ENCODE measurements around the gene CAMK1D. TPM values are rescaled to one million over a fixed set of nuclear protein-coding genes. Genes with fewer than 3 reads are reported as not detected.
"Not testable (repeated sequence)": the region's sequence is repeated elsewhere in the genome, so short reads cannot be mapped to it uniquely, and the experiment has no call there.

CAMK1D gene
- total RNA-seq, 6 experiments from 2014 or later, result 0.34 to 1.4 (median 0.43) TPM

DNA sequence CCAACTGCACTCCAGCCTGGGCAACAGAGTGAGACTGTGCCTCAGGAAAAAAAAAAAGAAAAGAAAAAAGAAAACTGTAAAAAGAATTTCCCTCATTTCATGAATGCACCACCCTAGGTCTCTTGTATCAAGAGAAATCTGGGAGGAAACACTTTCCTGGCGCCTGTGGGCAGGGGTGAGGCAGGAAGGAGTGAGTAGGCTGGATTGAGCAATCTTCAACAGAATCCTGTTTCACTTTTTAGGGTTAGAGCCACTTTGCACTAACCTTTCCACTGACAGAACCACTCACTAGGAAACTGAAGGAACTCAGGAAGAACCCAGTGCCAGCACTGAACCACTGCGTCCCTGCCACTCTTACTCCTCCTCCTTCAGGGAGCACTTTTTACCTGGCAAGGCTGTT, 370.0 kb downstream of the CAMK1D start:
- no peaks in the 10 kb centered on the region for H3K9me3 Mint-ChIP-seq
- no peak overlapping the region for H3K27ac Mint-ChIP-seq
- peaks cover 25% of the 10 kb centered on the region for H3K4me1 Mint-ChIP-seq (ENCODE audit: low read depth)
- no peak overlapping the region for H3K4me3 Mint-ChIP-seq
- DNase-seq, result no peak
- peaks cover 7% of the 10 kb centered on the region for H3K27me3 Mint-ChIP-seq (ENCODE audit: insufficient read depth)
- TF ChIP-seq, protein P1, sequence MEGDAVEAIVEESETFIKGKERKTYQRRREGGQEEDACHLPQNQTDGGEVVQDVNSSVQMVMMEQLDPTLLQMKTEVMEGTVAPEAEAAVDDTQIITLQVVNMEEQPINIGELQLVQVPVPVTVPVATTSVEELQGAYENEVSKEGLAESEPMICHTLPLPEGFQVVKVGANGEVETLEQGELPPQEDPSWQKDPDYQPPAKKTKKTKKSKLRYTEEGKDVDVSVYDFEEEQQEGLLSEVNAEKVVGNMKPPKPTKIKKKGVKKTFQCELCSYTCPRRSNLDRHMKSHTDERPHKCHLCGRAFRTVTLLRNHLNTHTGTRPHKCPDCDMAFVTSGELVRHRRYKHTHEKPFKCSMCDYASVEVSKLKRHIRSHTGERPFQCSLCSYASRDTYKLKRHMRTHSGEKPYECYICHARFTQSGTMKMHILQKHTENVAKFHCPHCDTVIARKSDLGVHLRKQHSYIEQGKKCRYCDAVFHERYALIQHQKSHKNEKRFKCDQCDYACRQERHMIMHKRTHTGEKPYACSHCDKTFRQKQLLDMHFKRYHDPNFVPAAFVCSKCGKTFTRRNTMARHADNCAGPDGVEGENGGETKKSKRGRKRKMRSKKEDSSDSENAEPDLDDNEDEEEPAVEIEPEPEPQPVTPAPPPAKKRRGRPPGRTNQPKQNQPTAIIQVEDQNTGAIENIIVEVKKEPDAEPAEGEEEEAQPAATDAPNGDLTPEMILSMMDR (IDR thresholded peaks at IDR 0.05), result no peak
- H3K36me3 Mint-ChIP-seq (ENCODE audit: low read depth), result no peaks in the 10 kb centered on the region

DNA sequence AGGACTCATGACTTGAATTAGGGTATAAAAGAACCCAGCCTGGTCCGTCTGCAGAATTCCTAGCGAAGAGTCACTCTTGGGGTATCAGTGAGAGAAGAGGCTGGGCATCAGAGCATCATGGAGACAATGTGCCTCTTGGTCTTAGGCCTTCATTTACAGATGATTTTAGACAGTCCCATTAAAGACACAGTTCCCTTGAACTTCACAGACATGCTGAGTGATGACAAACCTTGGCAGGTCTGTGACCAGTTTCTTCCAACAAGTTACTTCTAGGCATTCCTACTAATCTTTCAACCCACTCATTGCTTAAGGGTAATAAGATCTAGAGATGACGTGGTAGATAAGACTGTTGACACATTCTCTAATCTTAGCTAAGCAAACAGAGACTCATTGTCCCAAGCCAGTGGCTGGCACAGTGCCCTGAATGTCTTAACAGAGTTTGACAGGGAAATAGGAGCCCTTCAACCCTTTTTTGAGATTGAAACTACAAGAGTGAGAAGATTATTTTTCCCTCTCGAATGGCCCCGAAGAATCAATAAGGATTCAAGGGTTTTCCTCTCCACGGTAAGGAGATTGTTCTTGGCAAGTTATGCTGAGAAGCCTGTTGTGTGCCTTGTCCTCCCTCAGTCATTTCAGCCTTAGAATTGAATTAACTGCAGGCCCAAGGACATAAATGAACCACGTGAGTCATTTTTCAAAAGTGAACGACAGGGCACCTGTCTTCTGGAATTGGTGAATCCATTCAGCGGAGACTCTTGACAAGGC, 371.1 kb downstream of the CAMK1D start:
- TF ChIP-seq, protein P1 (IDR thresholded peaks at IDR 0.05), result no peak
- H3K9me3 Mint-ChIP-seq, result no peaks in the 10 kb centered on the region
- H3K36me3 Mint-ChIP-seq (ENCODE audit: low read depth), result no peaks in the 10 kb centered on the region
- peaks cover 25% of the 10 kb centered on the region for H3K4me1 Mint-ChIP-seq (ENCODE audit: low read depth)
- peaks cover 5% of the 10 kb centered on the region for H3K27me3 Mint-ChIP-seq (ENCODE audit: insufficient read depth)
- no peak overlapping the region for H3K4me3 Mint-ChIP-seq
- peak; percentile 74 for DNase-seq
- H3K27ac Mint-ChIP-seq, result no peak overlapping the region

DNA sequence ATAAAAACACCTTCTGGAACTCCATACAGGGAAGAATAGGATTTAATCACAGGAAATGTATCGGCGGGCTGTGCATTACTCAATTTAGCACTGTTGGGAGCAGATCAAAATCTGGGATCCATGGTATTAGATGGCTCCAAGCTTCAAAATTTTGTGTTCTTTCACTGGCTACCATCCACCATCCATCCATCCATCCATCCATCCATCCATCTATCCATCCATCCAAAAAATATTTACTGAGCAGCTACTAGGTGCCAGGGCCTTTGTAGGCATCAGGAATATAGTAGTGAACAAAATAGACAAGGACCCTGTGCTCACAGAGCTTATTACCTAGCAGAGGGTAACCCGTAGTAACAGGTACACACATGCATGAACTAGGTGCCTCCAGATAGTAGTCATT, 372.0 kb downstream of the CAMK1D start:
- H3K27ac Mint-ChIP-seq, result no peak overlapping the region
- H3K27me3 Mint-ChIP-seq (ENCODE audit: insufficient read depth), result peaks cover 2% of the 10 kb centered on the region
- no peak overlapping the region for H3K4me3 Mint-ChIP-seq
- no peak for DNase-seq
- TF ChIP-seq, protein P1 (IDR thresholded peaks at IDR 0.05), result no peak
- H3K4me1 Mint-ChIP-seq (ENCODE audit: low read depth), result peaks cover 25% of the 10 kb centered on the region
- H3K36me3 Mint-ChIP-seq (ENCODE audit: low read depth), result no peaks in the 10 kb centered on the region
- H3K9me3 Mint-ChIP-seq, result no peaks in the 10 kb centered on the region

DNA sequence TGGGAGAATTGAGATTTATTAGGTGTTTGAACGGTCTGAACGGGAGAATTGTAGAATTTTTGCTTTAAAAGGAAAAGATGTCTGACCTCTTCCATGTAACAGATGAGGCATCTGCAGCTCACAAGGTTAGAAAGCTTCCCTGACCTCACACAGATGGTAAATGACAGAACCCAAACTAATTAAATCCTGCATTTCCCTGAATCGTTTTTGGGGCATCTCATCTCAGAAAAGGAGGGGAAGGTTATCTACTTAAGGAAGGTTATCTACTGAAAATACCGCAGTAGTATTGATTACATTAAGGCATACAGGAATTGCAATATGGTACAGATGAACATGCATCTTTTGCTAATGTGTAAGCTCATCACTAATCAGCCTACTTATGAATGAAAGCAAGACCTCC, 373.9 kb downstream of the CAMK1D start:
- TF ChIP-seq, protein P1 (IDR thresholded peaks at IDR 0.05), result no peak
- Mint-ChIP-seq H3K36me3 (ENCODE audit: low read depth) (no peaks in the 10 kb centered on the region), H3K27me3 (ENCODE audit: insufficient read depth) (peaks cover 3% of the 10 kb centered on the region), H3K9me3 (no peaks in the 10 kb centered on the region), H3K27ac (no peak overlapping the region), H3K4me1 (ENCODE audit: low read depth) (peaks cover 25% of the 10 kb centered on the region), H3K4me3 (no peak overlapping the region)
- no peak for DNase-seq

DNA sequence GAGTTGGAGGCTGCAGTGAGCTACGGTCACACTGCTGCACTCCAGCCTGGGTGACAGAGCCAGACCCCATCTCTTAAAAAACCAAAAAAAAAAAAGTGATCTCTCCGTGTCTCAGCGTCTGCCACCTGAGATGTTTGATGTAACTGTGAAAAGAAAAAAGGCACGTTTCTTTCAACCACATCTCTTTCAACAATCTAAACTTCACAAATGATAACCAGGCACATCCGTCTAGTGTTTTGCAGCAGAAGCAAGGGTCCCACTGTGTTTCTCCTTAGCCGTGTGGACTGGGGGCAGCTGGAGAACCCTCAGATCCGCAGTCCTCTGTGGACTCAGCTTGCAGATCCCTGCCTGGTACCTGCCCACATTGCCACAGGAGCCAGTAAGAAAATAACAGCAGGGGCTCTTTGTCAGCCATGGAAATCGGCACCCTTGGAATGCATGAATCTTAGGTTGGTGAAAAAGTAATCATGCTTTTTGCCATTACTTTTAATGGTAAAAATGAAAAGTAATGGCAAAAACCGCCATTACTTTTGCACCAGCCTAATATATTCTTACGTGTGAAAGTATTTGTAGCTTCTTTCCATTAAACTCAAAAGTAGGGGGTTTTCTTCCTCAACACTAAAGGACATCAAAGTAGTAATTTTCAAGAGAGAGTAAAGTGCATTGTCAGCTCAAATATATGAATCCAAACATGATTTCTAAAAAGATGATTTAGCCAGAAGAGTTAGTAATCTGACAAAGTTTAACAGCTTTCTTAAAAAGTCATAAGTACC, 375.6 kb downstream of the CAMK1D start:
- Mint-ChIP-seq H3K9me3 (no peaks in the 10 kb centered on the region), H3K36me3 (ENCODE audit: low read depth) (no peaks in the 10 kb centered on the region), H3K27ac (no peak overlapping the region), H3K4me3 (no peak overlapping the region), H3K27me3 (ENCODE audit: insufficient read depth) (peaks cover 11% of the 10 kb centered on the region), H3K4me1 (ENCODE audit: low read depth) (peaks cover 15% of the 10 kb centered on the region)
- TF ChIP-seq, protein P1 (IDR thresholded peaks at IDR 0.05), result no peak
- DNase-seq, result no peak

DNA sequence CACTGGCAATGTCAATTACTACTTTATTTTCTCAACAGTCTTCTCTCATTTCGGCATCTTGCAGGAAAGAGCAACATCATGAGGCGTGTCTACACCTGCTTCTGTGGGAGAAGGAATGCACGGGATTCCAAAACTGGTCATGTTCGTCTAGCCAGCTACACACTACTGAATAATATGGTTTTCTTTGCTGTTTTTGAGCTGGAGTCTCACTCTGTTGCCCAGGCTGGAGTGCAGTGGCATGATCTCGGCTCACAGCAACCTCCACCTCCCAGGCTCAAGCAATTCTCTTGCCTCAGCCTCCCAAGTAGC, 376.2 kb downstream of the CAMK1D start:
- not testable (repeated sequence) for H3K4me1 Mint-ChIP-seq (ENCODE audit: low read depth); H3K9me3 Mint-ChIP-seq; DNase-seq; H3K4me3 Mint-ChIP-seq; H3K27ac Mint-ChIP-seq; H3K27me3 Mint-ChIP-seq (ENCODE audit: insufficient read depth); H3K36me3 Mint-ChIP-seq (ENCODE audit: low read depth)
